Coronary artery (tissue), 2 donors: ENCODE measurements around the gene HMCN2.

ENCODE experiments used
- DNase-seq: peaks from one replicate; pipeline ENCODE4 v3.0.0-alpha.2; 2017; ENCODE audit warnings: low spot score
- H3K27ac ChIP-seq, 2 donors: fragments of 200-600 bp; sonication (generic); one replicate each; pipeline ENCODE4 v1.5.1; 2016 to 2019
- H3K4me3 ChIP-seq: fragments of 200-600 bp; sonication (generic); 2 replicates; pipeline ENCODE4 v1.5.1; 2016; ENCODE audit warnings: mild to moderate bottlenecking, moderate library complexity
- TF ChIP-seq, protein P1 (sequence below): fragments of 200-600 bp; sonication (generic); IDR thresholded peaks from one replicate; pipeline ENCODE4 v1.5.1; 2019; ENCODE audit warnings: antibody characterized with exemption

HMCN2 gene

DNA sequence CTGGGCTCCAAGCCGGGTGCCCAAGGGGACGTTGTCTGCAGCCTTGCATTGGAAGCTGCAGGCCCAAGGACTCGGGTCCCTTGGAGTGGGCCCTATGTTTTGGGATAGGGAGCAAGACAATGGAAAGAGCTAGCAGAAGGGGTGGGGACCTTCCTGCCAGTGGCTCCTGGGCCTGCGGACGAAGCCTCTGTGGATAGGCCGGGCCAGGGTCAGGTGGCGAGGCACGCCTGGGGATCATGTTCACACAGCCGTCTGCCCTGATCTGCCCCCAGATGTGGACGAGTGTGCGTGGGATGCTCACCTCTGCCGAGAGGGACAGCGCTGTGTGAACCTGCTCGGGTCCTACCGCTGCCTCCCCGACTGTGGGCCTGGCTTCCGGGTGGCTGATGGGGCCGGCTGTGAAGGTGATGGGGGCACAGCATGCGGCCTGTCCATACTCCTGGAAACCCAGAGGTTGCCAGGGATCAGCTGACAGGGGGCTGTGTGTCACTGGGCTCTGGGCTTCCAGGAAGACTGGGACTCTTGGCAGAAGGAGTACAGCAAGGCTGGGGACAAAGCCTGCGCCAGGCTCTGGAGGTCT, 162.6 kb downstream of the HMCN2 start:
- TF ChIP-seq, protein P1, sequence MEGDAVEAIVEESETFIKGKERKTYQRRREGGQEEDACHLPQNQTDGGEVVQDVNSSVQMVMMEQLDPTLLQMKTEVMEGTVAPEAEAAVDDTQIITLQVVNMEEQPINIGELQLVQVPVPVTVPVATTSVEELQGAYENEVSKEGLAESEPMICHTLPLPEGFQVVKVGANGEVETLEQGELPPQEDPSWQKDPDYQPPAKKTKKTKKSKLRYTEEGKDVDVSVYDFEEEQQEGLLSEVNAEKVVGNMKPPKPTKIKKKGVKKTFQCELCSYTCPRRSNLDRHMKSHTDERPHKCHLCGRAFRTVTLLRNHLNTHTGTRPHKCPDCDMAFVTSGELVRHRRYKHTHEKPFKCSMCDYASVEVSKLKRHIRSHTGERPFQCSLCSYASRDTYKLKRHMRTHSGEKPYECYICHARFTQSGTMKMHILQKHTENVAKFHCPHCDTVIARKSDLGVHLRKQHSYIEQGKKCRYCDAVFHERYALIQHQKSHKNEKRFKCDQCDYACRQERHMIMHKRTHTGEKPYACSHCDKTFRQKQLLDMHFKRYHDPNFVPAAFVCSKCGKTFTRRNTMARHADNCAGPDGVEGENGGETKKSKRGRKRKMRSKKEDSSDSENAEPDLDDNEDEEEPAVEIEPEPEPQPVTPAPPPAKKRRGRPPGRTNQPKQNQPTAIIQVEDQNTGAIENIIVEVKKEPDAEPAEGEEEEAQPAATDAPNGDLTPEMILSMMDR, result no peak
- DNase-seq, result no peak
- no peak overlapping the region for H3K27ac ChIP-seq
- H3K4me3 ChIP-seq, result no peak overlapping the region

DNA sequence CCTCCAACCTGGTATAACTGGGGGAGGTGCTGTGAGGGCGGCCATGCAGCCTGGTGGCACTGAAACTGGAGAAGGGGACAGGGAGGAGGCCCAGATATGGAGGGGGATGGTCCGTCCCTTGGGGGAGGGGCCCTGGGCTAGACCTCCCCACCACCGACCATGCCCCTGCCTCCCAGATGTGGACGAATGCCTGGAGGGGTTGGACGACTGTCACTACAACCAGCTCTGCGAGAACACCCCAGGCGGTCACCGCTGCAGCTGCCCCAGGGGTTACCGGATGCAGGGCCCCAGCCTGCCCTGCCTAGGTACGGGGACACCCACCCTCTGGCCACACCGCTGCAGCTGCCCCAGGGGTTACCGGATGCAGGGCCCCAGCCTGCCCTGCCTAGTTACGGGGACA, 163.8 kb downstream of the HMCN2 start:
- TF ChIP-seq, protein P1, result no peak
- Histone ChIP-seq H3K27ac (no peak overlapping the region), H3K4me3 (no peak overlapping the region)
- no peak for DNase-seq

DNA sequence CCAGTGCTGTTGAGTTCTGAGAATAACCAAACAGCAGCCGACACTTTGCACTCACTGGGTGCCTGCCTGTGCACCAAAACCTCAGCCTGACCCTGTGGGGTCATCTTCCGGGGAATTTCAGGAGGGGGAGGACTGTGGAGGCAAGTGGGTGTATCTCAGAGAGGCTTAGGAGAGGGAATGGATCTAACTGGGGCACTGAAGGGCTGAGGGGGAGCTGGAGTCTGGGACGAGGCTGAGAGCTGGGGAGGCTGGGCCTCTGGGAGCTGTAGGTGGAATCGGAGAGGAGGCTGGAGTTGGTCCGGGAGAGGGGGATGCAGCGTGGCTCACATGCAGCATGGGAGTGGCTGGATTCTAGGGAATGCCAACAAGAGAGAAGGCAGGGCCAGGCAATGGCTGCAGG, 164.3 kb downstream of the HMCN2 start:
- TF ChIP-seq, protein P1, result no peak
- Histone ChIP-seq H3K27ac (no peak overlapping the region), H3K4me3 (no peak overlapping the region)
- no peak for DNase-seq

DNA sequence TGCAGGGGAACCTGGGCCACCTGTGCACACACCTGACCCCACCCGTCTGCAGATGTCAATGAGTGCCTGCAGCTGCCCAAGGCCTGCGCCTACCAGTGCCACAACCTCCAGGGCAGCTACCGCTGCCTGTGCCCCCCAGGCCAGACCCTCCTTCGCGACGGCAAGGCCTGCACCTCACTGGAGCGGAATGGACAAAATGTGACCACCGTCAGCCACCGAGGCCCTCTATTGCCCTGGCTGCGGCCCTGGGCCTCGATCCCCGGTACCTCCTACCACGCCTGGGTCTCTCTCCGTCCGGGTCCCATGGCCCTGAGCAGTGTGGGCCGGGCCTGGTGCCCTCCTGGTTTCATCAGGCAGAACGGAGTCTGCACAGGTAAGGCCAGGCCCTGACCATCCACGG, 164.7 kb downstream of the HMCN2 start:
- Histone ChIP-seq H3K27ac (no peak overlapping the region), H3K4me3 (no peak overlapping the region)
- TF ChIP-seq, protein P1, result no peak
- no peak for DNase-seq

DNA sequence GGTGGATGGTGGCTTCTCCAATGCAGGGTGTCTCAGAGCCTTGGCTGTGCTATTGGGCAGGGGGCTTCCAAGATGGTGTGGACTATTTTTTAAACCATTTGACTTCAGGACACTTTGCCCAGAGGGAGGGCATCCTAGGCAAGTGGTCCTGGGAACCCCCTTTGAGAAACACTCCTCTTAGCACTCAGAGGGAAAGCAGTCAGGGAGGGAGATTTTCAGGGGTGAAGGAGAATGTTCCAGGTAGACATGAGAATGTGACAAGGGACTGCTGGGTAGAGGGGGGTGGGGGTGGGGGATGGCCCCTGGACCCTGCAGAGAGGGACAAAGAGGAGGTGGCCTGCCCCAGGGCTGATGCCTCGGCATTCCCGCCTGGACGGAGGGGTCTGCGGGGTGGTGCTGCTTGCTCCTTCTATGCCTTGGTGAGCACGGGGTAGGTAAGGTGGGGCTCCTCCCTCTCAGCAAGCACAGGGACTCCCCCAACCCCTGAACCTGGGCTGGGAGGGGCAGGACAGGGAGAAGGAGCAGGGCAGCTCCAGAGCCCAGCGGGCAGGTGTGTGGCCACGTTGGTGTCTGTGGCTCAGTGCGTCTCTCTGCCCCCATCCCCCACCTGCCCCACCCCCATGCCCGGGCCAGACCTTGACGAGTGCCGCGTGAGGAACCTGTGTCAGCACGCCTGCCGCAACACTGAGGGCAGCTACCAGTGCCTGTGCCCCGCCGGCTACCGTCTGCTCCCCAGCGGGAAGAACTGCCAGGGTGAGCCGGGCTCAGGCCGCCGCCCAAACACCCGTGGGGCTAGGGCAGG, 165.4 kb downstream of the HMCN2 start:
- H3K27ac ChIP-seq, result no peak overlapping the region
- no peak overlapping the region for H3K4me3 ChIP-seq
- no peak for DNase-seq
- TF ChIP-seq, protein P1, result no peak

DNA sequence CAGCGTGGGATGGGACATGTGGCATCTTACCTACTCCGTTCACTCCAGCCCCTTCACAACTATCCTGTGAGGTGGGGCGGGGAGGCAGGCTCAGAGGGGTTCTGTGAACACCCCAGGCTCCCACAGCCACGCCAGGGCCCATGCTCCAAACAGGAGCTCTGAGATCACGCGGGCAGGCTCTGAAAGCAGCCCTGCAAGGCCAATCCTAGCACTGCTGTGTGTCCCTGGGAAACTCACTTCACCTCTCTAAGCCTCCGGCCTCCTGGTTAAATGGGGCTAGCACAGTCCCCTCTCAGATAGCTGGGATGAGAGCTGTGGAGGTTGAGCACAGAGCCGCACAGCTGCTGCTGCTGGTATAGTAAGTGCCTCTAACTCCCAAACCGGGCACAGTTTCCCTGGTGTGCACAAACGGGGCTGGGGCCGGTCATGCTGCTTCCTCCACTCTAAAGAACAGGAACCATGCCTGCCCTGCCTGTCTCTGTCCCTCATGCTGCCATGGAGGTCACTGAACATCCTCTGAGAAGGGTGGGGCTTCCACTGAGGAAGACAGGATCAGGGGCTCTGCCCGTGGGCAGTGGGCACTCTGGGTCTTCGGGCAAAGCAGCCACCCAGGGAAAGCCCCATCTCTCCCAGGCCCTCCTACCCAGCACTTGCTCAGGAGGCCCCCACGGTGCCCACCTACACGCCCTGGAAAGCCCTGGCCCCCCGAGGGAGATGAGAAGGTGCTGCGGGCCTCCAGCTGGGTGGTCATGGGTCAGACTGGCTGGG, 166.2 kb downstream of the HMCN2 start:
- TF ChIP-seq, protein P1, result no peak
- DNase-seq, result no peak
- Histone ChIP-seq H3K27ac (no peak overlapping the region), H3K4me3 (no peak overlapping the region)
